Fibroblast of the aortic adventitia (primary cell): Measurements from ENCODE around the gene CYP2W1. TPM values are rescaled to one million over a fixed set of nuclear protein-coding genes. Genes with fewer than 3 reads are reported as not detected.

Source experiments
- small RNA-seq: library from RNA; depleted of rRNA; stranded (forward); fragments of <200 nt; gene quantifications from one replicate; pipeline ENCODE3, GENCODE V24; 2012
- total RNA-seq: library from RNA; depleted of rRNA; stranded (reverse); fragments of >200 nt; gene quantifications from 2 replicates; pipeline ENCODE4 v1.2.3, GENCODE V29; 2012; ENCODE audit warnings: low replicate concordance

CYP2W1 gene
- total RNA-seq, 1 donor: not detected

Small RNA genes lying within 50 kb of the gene (small RNA-seq; reads per million reads assigned to genes)
- 65.2 reads per million, percentile 97 among the genes with 10 or more reads in this experiment for gene MIR339

Other genes starting within 250 kb of the CYP2W1 start
- 202 and 211 TPM in 2 replicates for gene SUN1, start 150.7 kb upstream of the CYP2W1 start, total RNA-seq
- gene GET4, start 106.6 kb upstream of the CYP2W1 start, total RNA-seq: 13.5 and 14.2 TPM in 2 replicates
- gene ADAP1, start 28.5 kb upstream of the CYP2W1 start, total RNA-seq: 0.57 and 0.72 TPM in 2 replicates
- 12.5 and 15.0 TPM in 2 replicates for gene COX19, start 7.6 kb upstream of the CYP2W1 start, total RNA-seq
- gene GPR146, start 61.4 kb downstream of the CYP2W1 start, total RNA-seq: 1.2 and 1.6 TPM in 2 replicates
- gene GPER1, start 104.9 kb downstream of the CYP2W1 start, total RNA-seq: 2.9 and 6.4 TPM in 2 replicates
- gene ZFAND2A, start 177.0 kb downstream of the CYP2W1 start, total RNA-seq: 14.6 and 16.6 TPM in 2 replicates
- not detected in 2 replicates for gene UNCX, start 249.7 kb downstream of the CYP2W1 start, total RNA-seq